Esophagus muscularis mucosa (tissue), 4 donors: ENCODE results near the gene ERCC6L2. TPM values are rescaled to one million over a fixed set of nuclear protein-coding genes. Genes with fewer than 3 reads are reported as not detected.

ENCODE experiments used
- DNase-seq: peaks from one replicate; pipeline ENCODE4 v3.0.0-alpha.2; 2017; ENCODE audit errors: extremely low spot score
- H3K27ac ChIP-seq, 4 donors: fragments of 200-600 bp; sonication (generic); replicated peaks in 1 of 4; 1 replicate in 3 of 4; 2 replicates in 1 of 4; pipeline ENCODE4 v1.5.1; 2016 to 2019; ENCODE audit warnings: mild to moderate bottlenecking in 1 of 4
- H3K27me3 ChIP-seq, 4 donors: fragments of 200-600 bp; sonication (generic); one replicate each; pipeline versions ENCODE4 v1.5.1 to v1.6.0; 2016 to 2019
- H3K36me3 ChIP-seq, 4 donors: fragments of 200-600 bp; sonication (generic); one replicate each; pipeline ENCODE4 v1.5.1; 2016 to 2019
- H3K4me1 ChIP-seq, 4 donors: fragments of 200-600 bp; sonication (generic); one replicate each; pipeline ENCODE4 v1.5.1; 2016 to 2019
- H3K4me3 ChIP-seq, 4 donors: fragments of 200-600 bp; sonication (generic); 1 replicate in 2 of 4; 2 replicates in 2 of 4; pipeline ENCODE4 v1.5.1; 2016 to 2019; ENCODE audit warnings: mild to moderate bottlenecking in 4 of 4, moderate library complexity in 1 of 4
- H3K9me3 ChIP-seq, 4 donors: fragments of 200-600 bp; sonication (generic); 1 replicate in 3 of 4; 2 replicates in 1 of 4; pipeline ENCODE4 v1.5.1; 2016 to 2019
- EP300 ChIP-seq: sonication (generic); formaldehyde crosslinking; IDR thresholded peaks from one replicate; pipeline ENCODE4 v1.6.1; 2017; ENCODE audit warnings: antibody characterized with exemption
- POLR2A ChIP-seq: fragments of 450-650 bp; IDR thresholded peaks from one replicate; pipeline ENCODE4 v1.6.1; 2017; ENCODE audit warnings: antibody characterized with exemption, moderate library complexity, mild to moderate bottlenecking, low read depth
- POLR2AphosphoS5 ChIP-seq, 2 donors: sonication (generic); formaldehyde crosslinking; IDR thresholded peaks; one replicate each; pipeline ENCODE4 v1.6.1; 2017; ENCODE audit warnings: antibody characterized with exemption in 2 of 2
- WGBS: methylation state at CpG from one replicate; pipeline ENCODE4 v1.1.5; 2018; 5-methylcytosine and 5-hydroxymethylcytosine counted together
- intact Hi-C: fragments of 100-400 bp; cut with DNase I; formaldehyde crosslinking; loops from one replicate; pipeline ENCODE4 v1.15.1; 2023
- total RNA-seq, 4 donors: library from RNA; depleted of rRNA; stranded (reverse); fragments of >200 nt; gene quantifications; one replicate each; pipeline versions ENCODE4 v1.1.0 to v1.2.1, GENCODE V29; 2016
- TF ChIP-seq, protein P1 (sequence below), 3 experiments: fragments of 200-600 bp in 2 of 3; fragments of 450-650 bp in 1 of 3; sonication (generic) in 2 of 3; IDR thresholded peaks; one replicate each; pipeline ENCODE4 v1.5.1; 2017 to 2019; ENCODE audit warnings: antibody characterized with exemption in 3 of 3, mild to moderate bottlenecking in 2 of 3, moderate library complexity in 1 of 3

Gene ERCC6L2
- total RNA-seq, 4 donors from 2014 or later, result 78.1 to 96.4 (median 86.5) TPM

DNA sequence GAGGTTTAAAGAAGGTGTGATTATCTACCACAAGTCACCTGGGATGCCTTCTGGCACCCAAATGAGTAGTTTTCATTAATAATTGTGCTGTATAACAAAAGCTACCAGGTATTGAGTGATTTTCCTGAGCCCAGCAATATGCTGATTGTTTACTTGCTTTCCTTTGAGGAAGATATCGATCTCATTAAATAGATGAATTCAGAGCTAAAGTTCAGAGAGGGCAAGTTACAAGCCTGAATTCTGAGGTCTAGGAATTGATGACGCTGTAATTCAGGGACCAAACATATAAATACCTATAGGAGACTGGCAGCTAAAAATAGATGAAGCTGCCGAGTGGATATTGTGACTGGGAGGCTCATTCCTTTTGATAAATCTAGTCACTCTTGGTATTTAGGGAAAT lies 1.1 kb downstream of the ERCC6L2 start:
- intact Hi-C loops, result loop anchor here (5.0 kb wide), 1 partner anchor 341 kb away; no protein-coding TSS in a partner anchor
- Histone ChIP-seq H3K27me3 (no peaks in the 10 kb centered on the region), H3K9me3 (no peaks in the 10 kb centered on the region), H3K36me3 (peaks cover 0 to 14% (median 5%) of the 10 kb centered on the region in 4 donors), H3K4me3 (no peak overlapping the region), H3K4me1 (peaks cover 14 to 40% (median 30%) of the 10 kb centered on the region in 4 donors), H3K27ac (no peak overlapping the region)
- TF ChIP-seq POLR2A (no peak), EP300 (no peak), POLR2AphosphoS5 (IDR thresholded peaks at IDR 0.05) (no peak)
- TF ChIP-seq, protein P1, sequence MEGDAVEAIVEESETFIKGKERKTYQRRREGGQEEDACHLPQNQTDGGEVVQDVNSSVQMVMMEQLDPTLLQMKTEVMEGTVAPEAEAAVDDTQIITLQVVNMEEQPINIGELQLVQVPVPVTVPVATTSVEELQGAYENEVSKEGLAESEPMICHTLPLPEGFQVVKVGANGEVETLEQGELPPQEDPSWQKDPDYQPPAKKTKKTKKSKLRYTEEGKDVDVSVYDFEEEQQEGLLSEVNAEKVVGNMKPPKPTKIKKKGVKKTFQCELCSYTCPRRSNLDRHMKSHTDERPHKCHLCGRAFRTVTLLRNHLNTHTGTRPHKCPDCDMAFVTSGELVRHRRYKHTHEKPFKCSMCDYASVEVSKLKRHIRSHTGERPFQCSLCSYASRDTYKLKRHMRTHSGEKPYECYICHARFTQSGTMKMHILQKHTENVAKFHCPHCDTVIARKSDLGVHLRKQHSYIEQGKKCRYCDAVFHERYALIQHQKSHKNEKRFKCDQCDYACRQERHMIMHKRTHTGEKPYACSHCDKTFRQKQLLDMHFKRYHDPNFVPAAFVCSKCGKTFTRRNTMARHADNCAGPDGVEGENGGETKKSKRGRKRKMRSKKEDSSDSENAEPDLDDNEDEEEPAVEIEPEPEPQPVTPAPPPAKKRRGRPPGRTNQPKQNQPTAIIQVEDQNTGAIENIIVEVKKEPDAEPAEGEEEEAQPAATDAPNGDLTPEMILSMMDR (IDR thresholded peaks at IDR 0.05), result no peak
- WGBS, result 20% methylated on average over 3 of the region's 3 CpGs
- no peak for DNase-seq

DNA sequence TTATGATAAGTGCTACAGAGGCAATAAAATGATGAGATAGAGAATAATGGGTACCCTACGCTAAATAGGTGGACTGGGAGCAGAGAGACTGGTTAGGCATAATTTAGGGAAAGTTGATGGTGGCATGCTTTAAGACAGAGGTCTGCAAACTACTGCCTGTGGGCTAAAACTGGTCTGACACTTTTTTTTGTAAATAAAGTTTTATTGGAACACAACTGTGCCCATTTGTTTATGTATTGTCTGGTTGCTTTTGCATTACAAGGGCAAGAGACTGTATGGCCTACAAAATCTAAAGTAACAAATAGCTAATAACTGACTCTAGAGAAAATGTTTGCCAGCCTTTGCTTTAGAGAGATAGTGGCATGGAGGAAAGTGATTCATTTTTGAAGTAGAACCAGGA lies 2.5 kb downstream of the ERCC6L2 start:
- no peak for TF ChIP-seq POLR2AphosphoS5 (IDR thresholded peaks at IDR 0.05)
- TF ChIP-seq EP300, result no peak
- no peak for TF ChIP-seq POLR2A
- TF ChIP-seq, protein P1 (IDR thresholded peaks at IDR 0.05), result no peak
- intact Hi-C loops, result loop anchor here (5.0 kb wide), 1 partner anchor 339 kb away; no protein-coding TSS in a partner anchor

DNA sequence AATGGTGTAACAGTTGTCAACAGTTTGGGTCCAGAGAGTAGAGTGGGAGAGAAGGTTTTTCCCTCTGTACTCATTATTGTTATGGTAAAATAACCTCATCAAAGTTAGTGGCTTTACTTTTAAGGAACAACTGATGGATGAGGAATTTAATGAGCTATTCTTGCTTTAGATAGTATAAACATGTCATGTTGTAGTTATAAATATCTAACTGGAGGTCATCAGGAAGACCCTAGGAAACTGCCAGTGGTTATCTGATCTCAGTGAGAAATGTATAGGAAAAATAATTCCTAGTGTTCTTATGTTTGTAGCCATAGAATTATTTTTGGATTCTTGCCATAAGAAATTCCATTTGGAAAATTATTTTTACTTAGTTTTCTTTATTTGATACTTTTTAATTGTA lies 4.1 kb downstream of the ERCC6L2 start:
- no peaks in the 10 kb centered on the region for H3K27me3 ChIP-seq
- no peak for DNase-seq
- intact Hi-C loops, result loop anchor here (5.0 kb wide), 1 partner anchor 338 kb away; no protein-coding TSS in a partner anchor
- no peak overlapping the region for H3K27ac ChIP-seq
- H3K4me3 ChIP-seq, result no peak overlapping the region
- no peak for TF ChIP-seq POLR2AphosphoS5 (IDR thresholded peaks at IDR 0.05)
- TF ChIP-seq, protein P1 (IDR thresholded peaks at IDR 0.05), result no peak
- no peak for TF ChIP-seq EP300
- TF ChIP-seq POLR2A, result no peak
- peaks cover 7 to 29% (median 20%) of the 10 kb centered on the region in 4 donors for H3K4me1 ChIP-seq
- peaks cover 6 to 30% (median 14%) of the 10 kb centered on the region in 4 donors for H3K36me3 ChIP-seq
- no peaks in the 10 kb centered on the region for H3K9me3 ChIP-seq

More for the DNA sequence above, 2.5 kb downstream of the ERCC6L2 start:
- Histone ChIP-seq H3K9me3 (no peaks in the 10 kb centered on the region), H3K27ac (no peak overlapping the region), H3K27me3 (no peaks in the 10 kb centered on the region), H3K36me3 (peaks cover 0 to 18% (median 9%) of the 10 kb centered on the region in 4 donors), H3K4me3 (no peak overlapping the region), H3K4me1 (peaks cover 14 to 43% (median 32%) of the 10 kb centered on the region in 4 donors)
- DNase-seq, result no peak
- 87% methylated on average over 1 of the region's 1 CpG for WGBS

DNA sequence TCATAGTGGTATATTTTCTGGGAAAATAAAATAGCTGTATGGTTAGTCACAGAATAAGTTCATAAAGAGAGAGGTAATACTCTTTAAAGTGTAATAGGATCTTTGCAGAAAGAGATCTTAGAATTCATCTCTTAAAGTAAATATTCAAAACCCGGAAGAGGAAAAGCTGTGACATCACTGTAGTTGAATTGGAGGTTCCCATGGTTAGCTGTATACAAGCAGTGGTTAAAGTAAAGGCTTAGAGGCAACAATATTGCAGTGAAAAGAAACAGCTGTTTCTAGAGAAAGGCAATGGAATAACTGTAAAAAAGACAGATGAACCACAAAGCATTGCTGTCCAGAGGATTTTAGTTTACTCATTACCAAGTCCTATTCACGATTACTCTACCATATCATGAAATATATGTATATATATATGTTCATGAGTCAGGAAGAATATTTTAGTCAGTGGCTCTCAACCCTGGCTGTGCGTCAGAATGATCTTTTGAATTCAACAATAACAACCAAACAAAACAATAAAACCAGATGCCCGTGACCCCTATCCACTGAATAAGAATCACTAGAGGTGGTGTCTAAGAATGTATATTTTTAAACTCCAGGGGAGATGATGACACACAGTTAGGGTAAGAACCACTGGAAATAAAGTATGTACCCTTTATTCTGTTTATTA lies 4.7 kb downstream of the ERCC6L2 start:
- TF ChIP-seq, protein P1 (IDR thresholded peaks at IDR 0.05), result no peak
- TF ChIP-seq POLR2AphosphoS5 (IDR thresholded peaks at IDR 0.05), result no peak
- no peak for TF ChIP-seq POLR2A
- no peak for TF ChIP-seq EP300
- intact Hi-C loops, result no loop called here
- WGBS, result 49% methylated on average over 4 of the region's 4 CpGs
- Histone ChIP-seq H3K9me3 (no peaks in the 10 kb centered on the region), H3K27ac (no peak overlapping the region), H3K4me3 (no peak overlapping the region), H3K27me3 (no peaks in the 10 kb centered on the region), H3K36me3 (peaks cover 6 to 30% (median 14%) of the 10 kb centered on the region in 4 donors), H3K4me1 (peaks cover 6 to 26% (median 18%) of the 10 kb centered on the region in 4 donors)
- DNase-seq, result no peak
